GM18858 (cell line): ENCODE measurements around the gene METRNL.

ENCODE experiments used
- ATAC-seq: cut with Tn5 transposase; IDR thresholded peaks from one replicate; pipeline ENCODE4 v1.9.1; 2021; ENCODE audit not compliant: unreplicated experiment

The METRNL gene

DNA sequence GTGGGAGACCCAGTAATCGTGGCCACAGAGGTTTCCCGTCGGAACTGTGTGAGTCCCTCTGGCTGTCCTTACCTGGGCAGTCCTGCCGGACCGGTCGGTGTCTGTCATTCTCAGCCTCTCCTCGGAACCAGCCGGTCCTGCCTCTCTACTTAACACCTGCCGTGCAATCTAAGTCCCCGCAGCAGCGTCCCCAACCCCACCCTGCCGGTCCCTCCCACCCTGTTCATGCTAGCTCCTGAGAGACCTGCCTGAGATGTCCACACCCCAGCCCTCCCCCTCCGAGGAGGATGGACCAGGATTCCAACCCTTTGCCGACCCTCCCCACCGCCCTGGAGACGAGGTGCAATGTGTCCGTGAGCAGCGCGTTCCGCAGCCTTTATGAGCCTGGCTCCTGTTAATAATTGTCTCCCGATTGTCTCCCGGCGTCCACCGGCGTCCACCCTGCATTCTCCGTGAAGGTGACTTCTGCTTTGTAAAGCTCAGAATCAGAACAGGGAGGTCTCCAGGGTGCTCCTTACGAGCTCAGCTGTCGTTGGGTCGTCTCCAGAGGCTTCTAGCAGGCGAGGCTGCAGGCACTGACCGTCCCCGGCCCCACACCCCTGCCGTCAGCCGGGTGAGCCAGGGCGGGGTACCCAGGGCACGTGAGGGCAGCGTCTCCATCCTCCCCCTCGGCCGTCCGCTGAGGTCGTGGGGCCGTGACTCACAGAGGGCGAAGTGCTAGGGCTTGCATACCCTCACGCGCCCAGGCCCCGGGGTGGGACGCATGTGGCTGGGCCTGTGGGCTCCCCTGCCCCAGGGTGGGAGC is 10.1 kb downstream of the METRNL start:
- ATAC-seq = no peak

DNA sequence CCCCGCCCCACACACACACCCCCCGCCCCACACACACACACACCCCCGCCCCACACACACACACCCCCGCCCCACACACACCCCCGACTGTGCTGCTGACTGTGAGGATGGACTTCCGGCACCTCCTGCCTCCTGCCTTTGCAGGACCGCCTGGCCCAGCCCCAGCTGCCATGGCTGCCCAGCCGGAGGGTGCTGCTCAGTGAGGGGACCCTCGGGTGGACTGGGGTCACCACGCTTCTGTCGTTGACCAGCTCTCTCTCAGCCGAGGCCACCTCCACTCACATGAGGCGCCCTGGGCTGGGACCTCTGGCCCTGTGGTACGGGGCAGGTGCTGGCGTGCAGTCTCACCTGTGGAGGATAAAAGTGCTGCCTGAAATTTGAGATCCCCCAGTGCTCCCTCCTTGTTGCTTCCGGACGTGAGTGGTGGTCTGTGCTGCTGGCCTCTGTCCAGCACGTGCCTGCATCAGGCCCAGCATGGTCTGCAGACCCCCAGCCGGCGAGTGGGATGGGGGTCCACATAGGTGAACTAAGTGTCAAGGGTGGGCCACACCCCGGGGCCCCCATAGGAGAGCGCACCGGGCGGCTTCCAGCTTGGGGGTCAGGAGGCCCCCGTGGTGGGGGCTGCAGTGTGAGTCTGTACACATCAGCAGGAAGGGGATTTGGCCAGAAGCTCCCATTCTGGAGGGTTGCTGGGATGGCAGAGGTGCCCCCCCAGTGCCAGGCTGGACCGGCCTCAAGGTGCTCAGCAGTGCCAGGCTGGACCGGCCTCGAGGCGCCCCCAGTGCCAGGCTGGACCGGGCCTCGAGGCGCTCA is 11.2 kb downstream of the METRNL start:
- no peak for ATAC-seq

- no peak for ATAC-seq
Observed at GRCh38 chr17:83091257-83092141, 12.1 kb downstream of the METRNL start.

DNA sequence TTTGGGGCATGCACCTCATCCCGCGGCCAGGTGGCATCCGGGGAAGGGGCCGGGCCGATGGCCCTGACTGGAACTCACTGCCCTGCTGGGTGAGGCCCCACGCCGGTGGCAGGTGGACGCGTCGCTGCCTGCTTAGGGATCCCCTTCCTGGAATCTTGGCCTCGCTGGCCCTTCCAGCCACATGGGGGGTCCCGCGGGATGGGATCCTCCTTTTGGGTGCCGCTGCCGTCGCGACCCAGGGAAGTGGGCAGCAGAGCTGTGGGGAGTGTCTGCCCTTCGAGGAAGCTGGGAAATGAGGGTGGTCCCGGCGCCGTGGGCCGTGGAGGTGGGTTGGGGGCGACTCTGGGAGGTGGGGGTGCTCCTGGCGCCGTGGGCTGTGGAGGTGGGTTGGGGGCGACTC is 12.8 kb downstream of the METRNL start:
- no peak for ATAC-seq

DNA sequence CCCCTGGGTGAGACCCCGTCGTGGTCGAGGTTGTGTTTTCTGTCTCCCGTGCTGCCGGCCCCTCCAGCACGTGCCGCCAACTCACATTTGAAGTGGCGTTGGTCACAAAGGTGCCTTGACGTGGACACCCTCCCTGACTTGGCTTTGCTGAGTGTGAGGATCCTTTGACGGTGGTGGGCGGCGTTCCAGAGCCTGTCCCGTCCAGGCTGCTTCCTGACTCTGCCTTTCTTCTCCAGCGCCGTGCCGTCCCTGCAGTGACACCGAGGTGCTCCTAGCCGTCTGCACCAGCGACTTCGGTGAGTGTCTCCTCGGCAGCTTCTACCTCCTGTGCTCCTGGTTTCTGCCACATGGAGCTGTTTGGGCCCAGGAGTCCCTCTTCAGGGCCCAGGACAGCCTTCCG is 13.5 kb downstream of the METRNL start:
- no peak for ATAC-seq

GRCh38 chr17:83093506-83093905 is 14.1 kb downstream of the METRNL start:
- no peak for ATAC-seq

- no peak for ATAC-seq
Observed at GRCh38 chr17:83094291-83094690, 14.9 kb downstream of the METRNL start.

DNA sequence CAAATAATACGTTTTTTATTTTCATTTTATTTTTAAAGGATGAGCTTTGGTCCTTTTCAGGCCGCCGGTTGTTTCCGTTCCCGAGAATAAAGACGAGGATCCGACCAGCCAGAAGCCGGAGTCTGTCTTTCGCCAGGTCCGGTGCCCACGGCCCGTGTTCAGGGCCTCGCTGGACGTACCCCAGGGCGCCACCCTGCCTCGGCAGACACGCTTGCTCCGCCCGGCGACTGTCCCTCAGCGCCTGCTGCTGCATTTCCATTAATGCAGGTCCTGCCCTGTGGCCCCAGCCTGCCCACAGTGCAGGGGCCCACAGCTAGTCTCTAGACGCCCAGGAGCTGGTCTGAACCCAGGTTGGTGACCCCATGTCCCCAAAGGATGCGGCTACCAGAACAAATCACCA is 15.6 kb downstream of the METRNL start:
- no peak for ATAC-seq

GRCh38 chr17:83096401-83097224 is 17.2 kb downstream of the METRNL start:
- no peak for ATAC-seq

DNA sequence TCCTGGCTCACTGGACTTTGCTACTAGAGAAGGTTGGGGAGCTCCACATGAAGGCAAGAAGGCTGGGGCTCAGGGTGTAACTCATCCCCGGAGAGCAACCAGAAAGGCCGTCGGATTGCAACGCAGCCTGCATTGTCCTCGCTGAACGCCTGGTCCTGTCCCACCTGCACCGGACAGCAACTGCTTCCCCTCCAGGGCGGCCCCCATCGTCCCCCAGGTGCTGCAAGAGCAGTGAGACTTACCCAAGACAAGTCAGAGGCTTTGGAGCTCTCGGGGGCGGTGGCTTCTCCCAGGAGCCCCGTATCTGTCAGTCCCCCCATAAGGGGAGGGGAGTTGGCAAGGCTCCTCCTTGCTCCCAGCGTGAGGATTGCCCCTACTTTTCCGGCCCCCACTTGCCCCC is 18.4 kb downstream of the METRNL start:
- ATAC-seq = no peak

GRCh38 chr17:83098241-83099085 is 19.1 kb downstream of the METRNL start:
- ATAC-seq = no peak

DNA sequence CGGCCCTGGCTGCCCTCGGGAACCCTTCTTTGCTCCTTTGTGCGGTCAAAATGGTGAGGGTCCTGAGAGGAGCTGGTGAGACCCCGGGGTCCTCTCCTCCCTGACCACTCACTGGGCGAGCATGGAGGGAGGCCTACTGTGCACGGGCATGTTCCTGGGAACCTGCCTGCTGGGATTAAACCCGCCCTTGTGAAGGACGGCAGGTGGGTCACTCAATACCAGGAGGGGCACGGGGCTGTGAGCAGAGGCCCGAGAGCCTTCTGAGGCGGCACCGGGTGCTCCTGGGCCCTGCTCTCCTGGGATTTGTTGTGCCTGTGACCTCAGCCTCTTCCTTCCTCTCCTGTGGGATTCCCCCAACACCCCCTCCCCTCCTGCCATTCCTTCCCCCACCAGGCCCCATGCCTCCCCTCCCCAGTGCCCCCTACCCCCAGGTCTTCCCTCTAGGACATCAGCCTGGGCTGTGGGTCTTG is 19.7 kb downstream of the METRNL start:
- no peak for ATAC-seq

- ATAC-seq = no peak
Observed at GRCh38 chr17:83099570-83100181, 20.3 kb downstream of the METRNL start.

GRCh38 chr17:83100220-83100852 is 20.9 kb downstream of the METRNL start:
- no peak for ATAC-seq

DNA sequence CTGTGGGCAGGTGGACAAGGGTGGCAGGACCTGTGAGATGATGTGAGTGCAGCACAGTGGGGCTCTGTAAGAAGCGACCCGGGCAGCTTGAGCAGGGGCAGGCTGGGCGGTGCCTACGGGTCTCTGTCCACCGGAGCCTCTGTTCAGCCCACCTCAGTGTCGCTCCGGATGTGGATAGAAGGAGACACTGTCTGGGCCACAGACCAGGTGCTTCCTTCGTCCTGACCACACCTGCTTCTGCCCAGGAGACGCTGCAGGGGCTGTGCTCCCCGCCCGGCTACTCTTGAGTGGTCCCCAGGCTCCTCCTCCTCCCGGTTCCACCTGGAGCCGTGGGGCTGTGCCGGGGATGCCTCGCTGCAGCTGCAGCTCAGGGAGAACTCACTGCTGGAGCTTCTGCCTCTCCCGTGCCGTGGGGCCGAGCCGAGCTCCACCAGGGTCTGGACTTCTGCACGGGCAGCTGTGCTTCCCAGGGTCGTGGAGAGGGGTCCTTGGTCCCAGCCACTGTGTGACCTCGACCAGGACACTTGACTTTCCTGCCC is 21.5 kb downstream of the METRNL start:
- no peak for ATAC-seq

DNA sequence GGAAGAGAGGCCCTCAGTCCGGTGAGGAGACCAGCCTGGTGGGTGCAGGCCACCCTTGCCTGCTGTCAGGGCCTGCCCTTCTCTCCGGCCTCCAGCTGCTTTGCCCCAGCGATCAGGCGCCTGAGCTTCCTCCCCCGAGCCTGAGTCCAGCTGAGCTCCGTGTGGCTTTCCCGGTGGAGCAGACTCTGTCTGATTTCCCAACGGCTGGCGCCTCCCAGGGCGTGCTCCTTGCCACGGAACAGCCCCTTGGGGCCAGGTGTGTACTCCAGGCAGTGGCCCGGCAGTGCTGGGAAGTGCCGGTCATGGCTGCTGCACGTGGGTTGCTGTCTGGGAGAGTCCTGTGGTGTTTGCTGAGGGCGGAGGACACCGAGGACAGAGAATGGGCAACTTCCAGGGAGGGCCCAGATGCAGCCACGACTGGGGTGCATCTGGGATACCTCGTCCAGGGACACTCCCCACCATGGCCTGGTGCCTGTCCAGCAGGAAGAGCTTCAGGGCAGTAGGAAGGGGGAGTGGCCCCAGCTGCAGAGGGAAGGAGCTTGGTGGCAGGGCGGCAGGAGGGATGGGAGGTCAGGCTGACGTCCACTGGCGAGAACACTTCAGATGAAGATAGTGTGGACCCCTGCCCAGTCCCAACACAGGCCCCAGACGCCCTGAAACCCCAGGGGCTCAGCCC is 22.5 kb downstream of the METRNL start:
- no peak for ATAC-seq

- ATAC-seq = no peak
Observed at GRCh38 chr17:83103200-83103942, 24.0 kb downstream of the METRNL start.
